Activated CD4-positive, alpha-beta T cell treated with anti-CD3 and anti-CD28 coated beads for 4 hours (primary cell): ENCODE data around the gene SCNN1G.
"Not testable (repeated sequence)": the region's sequence is repeated elsewhere in the genome, so short reads cannot be mapped to it uniquely, and the experiment has no call there.

ENCODE experiments used
- DNase-seq, 2 donors: peaks; one replicate each; pipeline ENCODE4 v3.0.0-alpha.2; 2020

Gene SCNN1G

GRCh38 chr16:23209606-23210005, 27.1 kb downstream of the SCNN1G start:
- no peak for DNase-seq

GRCh38 chr16:23213831-23214230, 31.3 kb downstream of the SCNN1G start:
- DNase-seq = no peak

- DNase-seq = no peak
Observed at GRCh38 chr16:23214796-23215195, 32.3 kb downstream of the SCNN1G start.

- DNase-seq = no peak
Observed at GRCh38 chr16:23215435-23215834, 32.9 kb downstream of the SCNN1G start.

- no peak for DNase-seq
Observed at GRCh38 chr16:23216658-23217246, 34.2 kb downstream of the SCNN1G start.

GRCh38 chr16:23217646-23218045, 35.1 kb downstream of the SCNN1G start:
- DNase-seq = no peak

- no peak for DNase-seq
Observed at GRCh38 chr16:23222929-23223328, 40.4 kb downstream of the SCNN1G start.

- DNase-seq = no peak
Observed at GRCh38 chr16:23223368-23223767, 40.8 kb downstream of the SCNN1G start.

GRCh38 chr16:23225109-23225508, 42.6 kb downstream of the SCNN1G start:
- DNase-seq = no peak

- no peak for DNase-seq
Observed at GRCh38 chr16:23225634-23226033, 43.1 kb downstream of the SCNN1G start.

GRCh38 chr16:23227529-23227928, 45.0 kb downstream of the SCNN1G start:
- DNase-seq = no peak

- no peak for DNase-seq
Observed at GRCh38 chr16:23229714-23230113, 47.2 kb downstream of the SCNN1G start.

- no peak for DNase-seq
Observed at GRCh38 chr16:23232806-23233205, 50.3 kb downstream of the SCNN1G start.

GRCh38 chr16:23235176-23235575, 52.6 kb downstream of the SCNN1G start:
- DNase-seq = no peak

- DNase-seq = no peak
Observed at GRCh38 chr16:23236983-23237382, 54.4 kb downstream of the SCNN1G start.

- DNase-seq = no peak
Observed at GRCh38 chr16:23240994-23241393, 58.4 kb downstream of the SCNN1G start.

- DNase-seq = no peak
Observed at GRCh38 chr16:23244122-23244521, 61.6 kb downstream of the SCNN1G start.

- no peak for DNase-seq
Observed at GRCh38 chr16:23245268-23245667, 62.7 kb downstream of the SCNN1G start.

- DNase-seq = no peak
Observed at GRCh38 chr16:23248261-23249194, 66.0 kb downstream of the SCNN1G start.

- no peak for DNase-seq
Observed at GRCh38 chr16:23249830-23250229, 67.3 kb downstream of the SCNN1G start.

- DNase-seq = no peak
Observed at GRCh38 chr16:23252310-23252709, 69.8 kb downstream of the SCNN1G start.

GRCh38 chr16:23253650-23254049, 71.1 kb downstream of the SCNN1G start:
- DNase-seq = not testable (repeated sequence)

GRCh38 chr16:23254338-23254737, 71.8 kb downstream of the SCNN1G start:
- DNase-seq = no peak

GRCh38 chr16:23255000-23255399, 72.5 kb downstream of the SCNN1G start:
- DNase-seq = no peak
